HepG2 (cell line): Measurements from ENCODE around the gene PGS1. TPM values are rescaled to one million over a fixed set of nuclear protein-coding genes. Genes with fewer than 3 reads are reported as not detected.
A peak's percentile ranks its signal among the peaks of the same experiment; 100 is the strongest.

ENCODE experiments used
- ATAC-seq: fragments of 200-7000 bp; cut with Tn5 transposase; 3 replicates; pipeline ENCODE4 v1.9.1; 2020; ENCODE audit warnings: mild to moderate bottlenecking, moderate library complexity
- BruUV-seq: library from RNA; stranded (reverse); fragments of 400-500 nt; replicated peaks from 2 replicates; lab custom pipeline; 2021; lab: Mats Ljungman, UMichigan
- CTCF ChIA-PET: fragments of 300-600 bp; formaldehyde crosslinking; extraction: SDS; loops from one replicate; lab custom pipeline; 2021; ENCODE audit warnings: low total read pairs, inconsistent platforms, low intra/inter-chr PET ratio; lab: Yijun Ruan, JAX
- POLR2A ChIA-PET: fragments of 350-600 bp; sonication (Branson Sonifier 250); formaldehyde crosslinking; loops from one replicate; lab custom pipeline; 2020; ENCODE audit warnings: antibody characterized with exemption, inconsistent platforms; lab: Yijun Ruan, JAX
- DNase-seq: peaks from one replicate; pipeline ENCODE4 v3.0.0-alpha.2; 2015; ENCODE audit warnings: low spot score
- FAIRE-seq: peaks from 3 replicates; lab custom pipeline; 2011; peaks lifted over from hg19 to GRCh38; lab: Jason Lieb, UNC
- H2AFZ ChIP-seq: one replicate; pipeline ENCODE4 v1.6.1; 2011; ENCODE audit warnings: low read length, inconsistent platforms
- H3K27ac ChIP-seq: fragments of 300-600 bp; 3 replicates; pipeline ENCODE4 v1.8.0; 2011; ENCODE audit warnings: mixed run types, mild to moderate bottlenecking, mixed read lengths, low read length, inconsistent platforms; ENCODE audit not compliant: insufficient read depth; ENCODE audit errors: extremely low read length
- H3K27me3 ChIP-seq, 2 experiments: fragments of 200-600 bp in 1 of 2; 2 replicates in 1 of 2; 3 replicates in 1 of 2; pipeline versions ENCODE4 v1.6.0 to v1.8.0; 2011; ENCODE audit warnings: low read length in 2 of 2, mild to moderate bottlenecking in 2 of 2, moderate library complexity in 2 of 2, inconsistent platforms in 1 of 2; ENCODE audit not compliant: insufficient read depth in 2 of 2, control insufficient read depth in 1 of 2
- H3K36me3 ChIP-seq, 2 experiments: fragments of 200-600 bp in 1 of 2; replicated peaks in 1 of 2; 2 replicates in 1 of 2; 3 replicates in 1 of 2; pipeline versions ENCODE4 v1.5.1 to v1.8.0; 2011; ENCODE audit warnings: low read length in 2 of 2, inconsistent platforms in 1 of 2; ENCODE audit not compliant: insufficient read depth in 2 of 2, control insufficient read depth in 1 of 2
- H3K4me1 ChIP-seq: 2 replicates; pipeline ENCODE4 v1.5.1; 2012; ENCODE audit warnings: low read length, inconsistent platforms; ENCODE audit not compliant: insufficient read depth
- H3K4me2 ChIP-seq: 2 replicates; pipeline ENCODE4 v1.6.0; 2011; ENCODE audit warnings: low read depth, low read length, inconsistent platforms
- H3K4me3 ChIP-seq, 3 experiments: fragments of 200-600 bp in 1 of 3; sonication (generic), shearing (Covaris generic) in 1 of 3; replicated peaks in 1 of 3; 2 replicates each; pipeline ENCODE4 v1.5.1; 2011 to 2016; ENCODE audit warnings: low read length in 3 of 3, inconsistent platforms in 2 of 3, low read depth in 2 of 3, mild to moderate bottlenecking in 2 of 3, control low read depth in 1 of 3, mixed read lengths in 1 of 3; ENCODE audit not compliant: insufficient read depth in 1 of 3
- H3K79me2 ChIP-seq: one replicate; pipeline ENCODE4 v1.6.1; 2011; ENCODE audit warnings: low read length, inconsistent platforms; ENCODE audit not compliant: insufficient read depth
- H3K9ac ChIP-seq: 2 replicates; pipeline ENCODE4 v1.6.0; 2011; ENCODE audit warnings: mild to moderate bottlenecking, low read depth, low read length, inconsistent platforms; ENCODE audit not compliant: insufficient read depth
- H3K9me3 ChIP-seq: 2 replicates; pipeline ENCODE4 v1.5.1; 2012; ENCODE audit warnings: mild to moderate bottlenecking, low read length
- H4K20me1 ChIP-seq: 2 replicates; pipeline ENCODE4 v1.6.0; 2011; ENCODE audit warnings: inconsistent platforms, mild to moderate bottlenecking, low read length, moderate library complexity; ENCODE audit not compliant: insufficient read depth
- ARID3A ChIP-seq: IDR thresholded peaks from 2 replicates; pipeline ENCODE4 v1.6.1; 2012; ENCODE audit warnings: low read depth, low read length, improper control_type of control experiment
- ARNT ChIP-seq: fragments of 450-650 bp; IDR thresholded peaks from 2 replicates; pipeline ENCODE4 v1.6.1; 2017
- CEBPB ChIP-seq: IDR thresholded peaks from 2 replicates; pipeline ENCODE4 v1.6.1; 2011; ENCODE audit warnings: low read depth, low read length, improper control_type of control experiment, borderline replicate concordance
- FOSL2 ChIP-seq: sonication (generic); formaldehyde crosslinking; IDR thresholded peaks from 2 replicates; pipeline ENCODE4 v1.4.0; 2020; ENCODE audit warnings: missing genetic modification reagents
- KLF6 ChIP-seq: IDR thresholded peaks from 2 replicates; pipeline ENCODE4 v1.8.0; 2016; ENCODE audit warnings: missing biosample characterization, missing genetic modification reagents
- MAX ChIP-seq: IDR thresholded peaks from 2 replicates; pipeline ENCODE4 v1.6.1; 2012; ENCODE audit warnings: inconsistent platforms
- MIXL1 ChIP-seq: IDR thresholded peaks from 2 replicates; pipeline ENCODE4 v1.6.1; 2016
- MLX ChIP-seq: IDR thresholded peaks from 2 replicates; pipeline ENCODE4 v1.6.1; 2016
- MNT ChIP-seq: fragments of 450-650 bp; IDR thresholded peaks from 2 replicates; pipeline ENCODE4 v1.6.1; 2016
- MXD4 ChIP-seq: IDR thresholded peaks from 2 replicates; pipeline ENCODE4 v1.6.1; 2016; ENCODE audit warnings: mild to moderate bottlenecking, missing biosample characterization, missing genetic modification reagents
- NCOR1 ChIP-seq: fragments of 200-600 bp; sonication (generic); IDR thresholded peaks from 2 replicates; pipeline ENCODE4 v1.7.0; 2017; ENCODE audit warnings: antibody characterized with exemption, low read length, borderline replicate concordance
- NFE2L1 ChIP-seq: sonication (generic); formaldehyde crosslinking; IDR thresholded peaks from 2 replicates; pipeline ENCODE4 v1.4.0; 2020; ENCODE audit warnings: missing genetic modification reagents, mild to moderate bottlenecking, borderline replicate concordance
- PPARG ChIP-seq: conservative IDR thresholded peaks from 2 replicates; pipeline ENCODE4 v1.6.1; 2016; ENCODE audit warnings: missing biosample characterization, missing genetic modification reagents
- SIN3A ChIP-seq: IDR thresholded peaks from 2 replicates; pipeline ENCODE4 v1.6.1; 2011; ENCODE audit warnings: low read depth, mild to moderate bottlenecking, control low read depth, low read length, borderline replicate concordance
- SMAD3 ChIP-seq: sonication (generic); formaldehyde crosslinking; IDR thresholded peaks from 2 replicates; pipeline ENCODE4 v1.4.0; 2020; ENCODE audit warnings: missing genetic modification reagents
- TRIM22 ChIP-seq: fragments of 450-650 bp; IDR thresholded peaks from 2 replicates; pipeline ENCODE4 v1.6.1; 2017
- ZNF30 ChIP-seq: sonication (generic); formaldehyde crosslinking; IDR thresholded peaks from 2 replicates; pipeline ENCODE4 v1.5.0; 2020; ENCODE audit warnings: mild to moderate bottlenecking, missing genetic modification reagents
- ZNF557 ChIP-seq: sonication (generic); formaldehyde crosslinking; IDR thresholded peaks from 2 replicates; pipeline ENCODE4 v1.4.0; 2020; ENCODE audit warnings: missing genetic modification reagents
- ZSCAN21 ChIP-seq: sonication (generic); formaldehyde crosslinking; IDR thresholded peaks from 2 replicates; pipeline ENCODE4 v1.8.0; 2022; ENCODE audit warnings: mild to moderate bottlenecking, missing genetic modification reagents, moderate library complexity, borderline replicate concordance
- ZSCAN30 ChIP-seq: sonication (generic); formaldehyde crosslinking; IDR thresholded peaks from 2 replicates; pipeline ENCODE4 v1.5.0; 2020; ENCODE audit warnings: mild to moderate bottlenecking, missing genetic modification reagents
- WGBS: methylation state at CpG from one replicate; pipeline ENCODE4 v1.1.6; 2017; ENCODE audit warnings: low lambda C conversion rate; 5-methylcytosine and 5-hydroxymethylcytosine counted together
- in situ Hi-C: cut with HindIII; loops from 2 replicates; pipeline ENCODE4 v1.10.0; 2017; ENCODE audit warnings: low pct_unique_long_range_greater_than_20kb; ENCODE audit not compliant: extremely low pct_ligation_motif_present
- intact Hi-C: fragments of 100-400 bp; cut with micrococcal nuclease; formaldehyde crosslinking; loops from one replicate; pipeline ENCODE4 v1.10.0; 2022; ENCODE audit not compliant: unreplicated experiment
- polyA plus RNA-seq, 8 experiments: library from polyadenylated mRNA; depleted of rRNA in 3 of 8; stranded (reverse) in 7 of 8; unstranded in 1 of 8; fragments of >200 nt; fragmentation: Illumina TruSeq in 4 of 8; extraction: Trizol in 4 of 8; gene quantifications; 2 replicates each; pipeline versions ENCODE4 v1.2.1 to v1.2.3, GENCODE V29; 2011 to 2016; ENCODE audit warnings: low read depth in 4 of 8, missing spikeins in 1 of 8, mixed read lengths in 1 of 8; ENCODE audit not compliant: insufficient read depth in 1 of 8
- total RNA-seq, 5 experiments: library from RNA; depleted of rRNA; stranded (reverse); fragments of >200 nt; fragmentation: Illumina TruSeq; extraction: Trizol; gene quantifications; 2 replicates each; pipeline ENCODE4 v1.2.3, GENCODE V29; 2016; ENCODE audit warnings: low read depth in 1 of 5

The PGS1 gene
- total and polyA plus RNA-seq, 2 of the 13 experiments (the other 11 are each of a cell fraction or from before 2014, with no cell fraction given): 25.9 to 31.5 TPM

GRCh38 chr17:78335209-78335608 is 43.2 kb upstream of the PGS1 start (continued):
- TF ChIP-seq KLF6 (CRISPR knock-in tag) (no peak), ARNT (no peak), MIXL1 (CRISPR knock-in tag) (no peak), MXD4 (CRISPR knock-in tag) (no peak), MLX (CRISPR knock-in tag) (no peak), ZSCAN30 (CRISPR knock-in tag) (no peak)
- TF ChIP-seq, all 625 proteins: peak for 0

GRCh38 chr17:78337244-78338109 is 41.0 kb upstream of the PGS1 start:
- intact Hi-C loops (no loop called here), in situ Hi-C loops (no loop called here)
- DNase-seq (no peak), FAIRE-seq (no peak), ATAC-seq (no peak)
- POLR2A ChIA-PET: no interaction called here
- Histone ChIP-seq H3K9me3 (no peaks in the 10 kb centered on the region), H3K4me2 (no peak overlapping the region), H3K4me3 (no peak overlapping the region), H4K20me1 (no peaks in the 10 kb centered on the region), H3K36me3 (no peaks in the 10 kb centered on the region), H3K27me3 (peaks cover 13 to 77% of the 10 kb centered on the region in 2 experiments), H3K4me1 (peaks cover 10% of the 10 kb centered on the region), H2AFZ (no peak overlapping the region), H3K79me2 (no peaks in the 10 kb centered on the region), H3K27ac (no peak overlapping the region), H3K9ac (no peak overlapping the region)
- 28% methylated on average over 13 of the region's 19 CpGs for WGBS
- no TSS peak for BruUV-seq
- CTCF ChIA-PET: no interaction called here
- TF ChIP-seq FOSL2 (CRISPR knock-in tag): peak; percentile 69
- TF ChIP-seq CEBPB: peak; percentile 56; the same call in 1 of the 2 replicates
- no peak for TF ChIP-seq ZSCAN21 (CRISPR knock-in tag)
- no peak for TF ChIP-seq ZNF30 (CRISPR knock-in tag)
- no peak for TF ChIP-seq NFE2L1 (CRISPR knock-in tag)
- TF ChIP-seq SMAD3 (CRISPR knock-in tag): no peak
- TF ChIP-seq NCOR1: no peak
- no peak for TF ChIP-seq ZNF557 (CRISPR knock-in tag)
- no peak for TF ChIP-seq MNT
- no peak for TF ChIP-seq PPARG
- TF ChIP-seq MAX: no peak
- no peak for TF ChIP-seq SIN3A
- no peak for TF ChIP-seq TRIM22
- no peak for TF ChIP-seq ARID3A
